ENCODE measurements around the gene SYNCRIP.
"Not testable (repeated sequence)": the region's sequence is repeated elsewhere in the genome, so short reads cannot be mapped to it uniquely, and the experiment has no call there.

Gene SYNCRIP

DNA sequence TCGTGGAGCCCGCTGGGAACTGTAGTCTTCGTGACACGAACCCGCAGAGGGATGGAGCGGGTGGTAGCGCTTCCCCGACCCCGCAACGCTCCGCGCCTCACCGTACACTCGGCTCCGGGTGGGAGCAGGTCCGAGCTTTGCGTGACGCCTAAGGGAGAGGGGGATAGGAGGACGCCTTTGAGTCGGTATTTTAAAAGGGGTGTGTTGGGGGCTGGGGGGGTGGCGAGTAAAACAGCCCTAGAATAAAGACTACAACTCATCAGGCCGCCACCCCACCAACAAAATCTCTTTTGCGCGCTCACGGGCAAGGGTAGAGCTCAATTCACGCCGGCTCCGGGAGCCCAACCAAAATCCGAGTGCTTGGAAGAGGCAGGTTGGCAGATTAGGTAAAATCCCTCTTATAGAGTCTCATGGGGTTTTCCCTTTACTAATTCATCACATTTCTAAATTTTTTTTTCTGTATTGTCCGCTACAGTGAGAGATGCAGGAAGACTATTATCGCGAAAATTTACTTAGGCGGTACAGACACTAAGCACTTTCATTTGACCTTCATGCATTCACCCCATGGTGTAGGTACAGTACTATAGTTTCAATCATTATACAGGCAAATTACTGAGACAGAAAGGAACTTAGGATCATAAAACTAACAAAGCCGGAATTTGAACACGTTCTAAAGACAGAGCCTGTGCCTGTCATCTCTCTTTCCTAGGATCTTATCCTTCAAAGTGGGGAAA is 48.3 kb downstream of the SYNCRIP start:
- peak; percentile 2 to 37 for DNase-seq (ENCODE audit: low read depth in 2 of 2)

DNA sequence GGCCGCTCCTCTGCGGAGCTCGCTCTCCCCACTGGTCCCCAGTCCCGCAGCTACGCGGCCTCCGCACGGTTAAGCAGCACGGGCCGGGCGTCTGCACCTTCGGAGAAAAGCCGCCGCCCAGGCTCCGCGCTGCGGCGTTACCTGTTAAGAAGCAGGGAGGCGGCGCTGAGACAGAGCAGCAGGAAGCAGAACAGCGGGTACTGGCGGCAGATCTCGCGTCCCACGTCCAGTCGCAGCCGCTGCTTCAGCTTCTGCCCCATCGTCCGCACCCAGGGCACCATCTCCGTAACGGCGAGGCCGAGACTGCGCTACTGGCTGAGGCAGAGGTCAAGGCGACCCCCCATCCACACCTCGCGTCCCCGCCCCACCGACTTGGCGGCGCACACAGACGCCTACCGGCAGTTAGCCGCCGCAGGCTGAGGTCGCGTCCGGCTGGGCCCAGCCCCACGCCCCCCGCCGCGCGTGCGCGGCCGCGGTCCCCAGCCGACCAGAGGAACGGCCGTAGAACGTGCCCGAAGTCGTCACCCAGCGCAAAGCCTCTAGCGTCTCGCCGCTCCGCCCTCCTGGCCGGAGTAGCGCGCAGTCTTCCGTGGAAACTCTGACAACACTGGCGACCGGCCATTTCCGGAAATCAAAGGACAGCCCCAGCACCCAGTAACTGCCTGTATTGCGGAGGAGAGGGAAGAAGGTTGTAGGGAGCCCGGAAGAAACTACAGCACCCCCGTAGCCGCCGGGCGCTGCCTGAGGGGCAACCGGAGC is 49.1 kb downstream of the SYNCRIP start, which contains the start of gene SNX14:
SNX14 (minus strand) TSS at position 421 of the 759 bp plus-strand sequence; CDS start at position 281, 140 bp downstream.
- DNase-seq (ENCODE audit: low read depth in 2 of 2): peak; percentile 52 to 60

DNA sequence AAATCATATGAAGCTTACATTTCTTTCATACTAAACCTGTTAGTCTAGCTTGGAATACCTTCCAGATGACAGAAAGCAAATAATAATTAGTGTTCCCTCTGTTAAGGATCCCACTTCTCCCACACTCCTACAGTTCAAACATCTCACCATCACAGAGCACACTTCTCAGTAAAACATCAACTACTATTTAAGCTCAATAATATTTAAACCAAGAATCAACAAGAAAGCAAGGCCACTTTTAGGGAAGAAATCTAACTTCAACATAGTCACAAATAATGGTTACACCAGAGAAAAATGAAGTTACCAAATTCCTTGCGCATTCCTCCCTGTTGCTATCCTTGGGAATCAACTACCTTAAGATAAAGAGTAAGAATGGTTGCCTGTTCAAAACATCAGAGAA is 50.7 kb downstream of the SYNCRIP start:
- no peak for DNase-seq (ENCODE audit: low read depth in 2 of 2)

DNA sequence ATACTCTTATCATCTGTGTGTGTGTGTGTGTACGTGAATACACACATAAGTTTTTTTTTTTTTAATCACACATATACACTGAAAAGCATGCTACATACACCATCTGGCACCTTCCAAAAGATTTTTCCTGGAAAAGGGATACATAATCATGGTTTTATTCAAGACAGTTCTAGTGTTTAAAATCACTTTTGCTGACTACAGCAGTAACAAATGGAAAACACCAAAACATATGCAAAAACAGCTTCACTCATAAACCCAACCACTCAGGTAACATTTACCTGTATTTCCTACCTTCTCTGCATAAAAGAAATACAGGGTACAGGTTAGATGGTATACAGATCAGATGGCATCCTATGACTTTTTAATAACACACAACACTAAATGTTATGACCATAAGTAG is 51.5 kb downstream of the SYNCRIP start:
- no peak for DNase-seq (ENCODE audit: low read depth in 2 of 2)

- DNase-seq (ENCODE audit: low read depth in 2 of 2): no peak
Measured at GRCh38 chr6:85585741-85586140, 56.9 kb downstream of the SYNCRIP start.

DNA sequence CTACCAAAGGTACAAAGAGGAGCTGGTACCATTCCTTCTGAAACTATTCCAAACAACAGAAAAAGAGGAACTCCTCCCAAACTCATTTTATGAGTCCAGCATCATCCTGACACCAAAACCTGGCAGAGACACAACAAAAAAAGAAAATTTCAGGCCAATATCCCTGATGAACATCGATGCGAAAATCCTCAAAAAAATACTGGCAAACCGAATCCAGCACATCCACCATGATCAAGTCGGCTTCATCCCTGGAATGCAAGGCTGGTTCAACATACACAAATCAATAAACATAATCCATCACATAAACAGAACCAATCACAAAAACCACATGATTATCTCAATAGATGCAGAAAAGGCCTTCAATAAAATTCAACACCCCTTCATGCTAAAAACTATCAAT is 59.9 kb downstream of the SYNCRIP start:
- DNase-seq (ENCODE audit: low read depth in 2 of 2): not testable (repeated sequence)

DNA sequence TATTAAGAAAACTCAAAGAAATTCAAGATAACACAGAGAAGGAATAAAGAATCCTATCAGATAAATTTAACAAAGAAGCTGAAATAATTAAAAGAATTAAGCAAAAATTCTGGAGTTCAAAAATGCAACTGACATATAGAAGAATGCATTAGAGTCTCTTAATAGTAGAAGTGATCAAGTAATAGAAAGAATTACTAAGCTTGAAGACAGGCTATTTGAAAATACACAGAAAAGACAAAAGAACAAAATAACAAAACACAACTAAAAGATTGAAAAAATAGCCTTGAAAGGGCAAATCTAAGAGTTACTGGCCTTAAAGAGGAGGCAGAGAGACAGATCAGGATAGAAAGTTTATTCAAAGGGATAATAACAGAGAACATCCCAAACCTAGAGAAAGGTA is 61.1 kb downstream of the SYNCRIP start:
- no peak for DNase-seq (ENCODE audit: low read depth in 2 of 2)

DNA sequence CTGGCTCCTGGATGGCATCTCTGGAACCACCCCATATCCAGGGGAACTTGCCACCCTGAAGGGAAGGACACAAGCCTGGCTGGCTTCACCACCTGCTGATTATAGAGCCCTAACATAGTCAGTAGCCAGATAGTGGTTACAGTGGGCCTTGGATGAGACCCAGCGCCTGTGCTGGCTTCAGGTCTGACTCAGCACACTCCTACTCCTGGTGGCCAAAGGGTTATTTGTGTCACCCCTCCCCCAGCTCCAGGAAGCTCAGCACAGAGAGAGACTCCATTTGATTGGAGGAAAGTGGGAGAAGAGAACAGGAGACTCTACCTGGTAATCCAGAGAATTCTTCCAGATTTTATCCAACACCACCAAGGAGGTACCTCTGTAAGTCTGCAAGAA is 61.8 kb downstream of the SYNCRIP start:
- DNase-seq (ENCODE audit: low read depth in 2 of 2): no peak

DNA sequence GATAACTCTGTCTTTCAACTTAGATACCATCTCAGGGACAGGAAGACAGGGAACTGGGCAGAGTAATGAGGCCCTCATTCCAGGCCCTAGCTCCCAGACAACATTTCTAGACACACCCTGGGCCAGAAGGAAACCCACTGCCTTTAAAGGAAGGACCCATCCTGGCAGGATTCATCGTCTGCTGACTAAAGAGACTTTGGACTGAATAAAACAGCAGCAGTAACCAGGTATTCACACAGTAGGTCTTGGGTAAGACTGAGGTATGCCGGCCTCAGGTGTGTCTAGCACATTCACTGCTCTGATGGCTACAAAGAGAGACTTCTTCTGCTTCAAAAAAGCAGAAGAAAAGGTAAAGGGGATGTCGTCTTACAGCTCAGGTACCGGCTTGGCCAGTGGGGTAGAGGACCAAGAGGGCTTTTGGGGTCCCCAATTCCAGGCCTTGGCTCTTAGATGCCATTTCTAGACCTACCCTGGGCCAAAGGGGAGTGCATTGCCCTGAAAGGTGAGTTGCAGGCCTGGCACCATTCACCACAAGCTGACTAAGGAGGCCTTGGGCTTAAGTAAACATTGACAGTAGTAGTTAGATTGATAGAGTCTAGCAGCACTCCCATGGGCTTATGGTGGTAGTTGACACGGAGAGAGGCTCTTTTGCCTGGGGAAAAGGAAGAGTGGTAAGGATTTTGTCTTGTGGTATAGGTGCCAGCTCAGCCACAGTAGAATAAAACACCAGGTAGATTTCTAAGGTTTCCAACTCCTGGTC is 62.4 kb downstream of the SYNCRIP start:
- no peak for DNase-seq (ENCODE audit: low read depth in 2 of 2)

- DNase-seq (ENCODE audit: low read depth in 2 of 2): no peak
Measured at GRCh38 chr6:85579581-85579980, 63.1 kb downstream of the SYNCRIP start.

DNA sequence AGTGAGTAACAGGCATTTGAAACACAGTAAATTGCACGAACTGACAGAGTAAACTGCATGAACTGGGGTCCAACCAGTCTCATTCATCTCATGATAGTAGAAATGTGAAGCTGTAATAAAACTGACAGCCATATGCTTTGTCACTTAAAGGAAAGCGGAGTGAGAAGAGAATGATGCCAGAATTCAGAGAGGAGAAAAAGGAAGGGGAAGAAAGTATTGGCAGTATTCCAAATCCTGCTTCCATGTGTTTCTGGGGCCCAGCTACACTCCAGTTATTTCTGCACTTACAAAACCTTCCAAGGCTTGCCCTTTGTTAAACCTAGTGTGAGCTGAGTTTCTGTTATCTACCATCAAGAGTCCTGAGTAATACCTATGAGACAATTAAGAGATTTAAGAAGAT is 66.2 kb downstream of the SYNCRIP start:
- no peak for DNase-seq (ENCODE audit: low read depth in 2 of 2)

GRCh38 chr6:85574932-85575598 is 67.6 kb downstream of the SYNCRIP start:
- no peak for DNase-seq (ENCODE audit: low read depth in 2 of 2)

DNA sequence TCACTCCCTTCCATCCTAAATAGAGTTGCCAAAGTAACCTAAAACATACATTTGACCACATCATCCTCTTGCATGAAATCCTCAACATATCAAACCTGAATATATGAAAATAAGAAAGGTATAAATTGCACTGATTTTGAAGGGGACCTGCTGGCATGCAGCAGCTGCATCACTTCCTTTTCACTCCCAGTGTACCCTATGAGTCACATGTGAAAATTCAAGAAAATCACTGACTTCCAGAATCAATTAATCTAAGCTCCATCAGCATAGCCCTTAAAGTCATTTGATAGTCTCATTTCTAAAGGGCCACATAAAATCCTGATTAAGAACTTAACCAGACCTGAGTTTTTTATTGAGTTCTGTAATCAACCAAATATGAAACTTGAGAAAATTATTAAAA is 73.4 kb downstream of the SYNCRIP start:
- no peak for DNase-seq (ENCODE audit: low read depth in 2 of 2)

DNA sequence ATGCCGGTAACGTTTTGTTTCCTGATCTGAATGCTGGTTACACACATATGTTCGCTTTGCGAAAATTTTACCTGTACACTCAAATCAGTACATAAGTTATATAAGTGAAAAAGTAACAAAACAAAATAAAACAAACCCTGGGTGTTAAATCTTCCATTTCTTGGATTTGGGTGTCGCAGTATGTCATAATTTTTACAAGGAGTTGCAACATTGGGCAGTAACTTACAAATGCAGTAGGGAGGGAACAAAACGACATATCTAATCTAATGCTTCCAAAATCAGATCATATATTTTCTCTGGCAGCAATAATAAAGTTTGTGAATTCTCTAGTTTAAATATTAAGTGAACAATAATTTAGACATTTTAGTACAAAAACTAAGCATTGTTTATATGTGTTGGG is 74.3 kb downstream of the SYNCRIP start:
- DNase-seq (ENCODE audit: low read depth in 2 of 2): no peak

DNA sequence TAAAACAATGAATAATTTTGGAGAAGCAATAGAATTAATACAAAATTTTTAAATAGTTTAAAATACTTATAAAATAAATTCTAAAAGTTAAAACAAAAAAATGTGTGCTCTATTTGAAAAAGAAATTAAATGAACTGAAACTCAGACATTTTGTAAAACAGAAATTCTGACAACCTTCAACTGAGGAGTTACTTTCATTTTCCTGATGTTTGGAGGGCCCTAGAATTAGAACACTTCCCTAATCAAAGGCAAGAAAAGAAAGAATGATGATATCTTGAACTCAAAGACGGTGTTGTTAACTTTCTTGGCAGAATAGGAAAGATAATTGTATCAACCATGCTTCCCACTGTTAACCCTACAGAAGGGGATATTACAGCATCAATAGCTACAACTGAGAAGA is 77.0 kb downstream of the SYNCRIP start:
- no peak for DNase-seq (ENCODE audit: low read depth in 2 of 2)

DNA sequence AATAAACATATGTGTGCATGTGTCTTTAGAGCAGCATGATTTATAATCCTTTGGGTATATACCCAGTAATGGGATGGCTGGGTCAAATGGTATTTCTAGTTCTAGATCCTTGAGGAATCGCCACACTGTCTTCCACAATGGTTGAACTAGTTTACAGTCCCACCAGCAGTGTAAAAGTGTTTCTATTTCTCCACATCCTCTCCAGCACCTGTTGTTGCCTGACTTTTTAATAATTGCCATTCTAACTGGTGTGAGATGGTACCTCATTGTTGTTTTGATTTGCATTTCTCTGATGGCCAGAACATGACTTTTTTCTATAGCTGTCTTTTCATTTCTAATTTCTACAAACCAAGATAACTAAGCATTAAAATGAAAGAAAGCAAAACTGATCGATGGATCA is 78.5 kb downstream of the SYNCRIP start:
- not testable (repeated sequence) for DNase-seq (ENCODE audit: low read depth in 2 of 2)
